Measurements from ENCODE around the gene TSPAN33.
A peak's percentile ranks its signal among the peaks of the same experiment; 100 is the strongest.

Gene TSPAN33

GRCh38 chr7:129134356-129134987, 10.0 kb upstream of the TSPAN33 start:
- no peak for DNase-seq

GRCh38 chr7:129136887-129137642, 7.4 kb upstream of the TSPAN33 start:
- DNase-seq = no peak

- DNase-seq = no peak
Observed at GRCh38 chr7:129143724-129144094, 798 bp upstream of the TSPAN33 start.

DNA sequence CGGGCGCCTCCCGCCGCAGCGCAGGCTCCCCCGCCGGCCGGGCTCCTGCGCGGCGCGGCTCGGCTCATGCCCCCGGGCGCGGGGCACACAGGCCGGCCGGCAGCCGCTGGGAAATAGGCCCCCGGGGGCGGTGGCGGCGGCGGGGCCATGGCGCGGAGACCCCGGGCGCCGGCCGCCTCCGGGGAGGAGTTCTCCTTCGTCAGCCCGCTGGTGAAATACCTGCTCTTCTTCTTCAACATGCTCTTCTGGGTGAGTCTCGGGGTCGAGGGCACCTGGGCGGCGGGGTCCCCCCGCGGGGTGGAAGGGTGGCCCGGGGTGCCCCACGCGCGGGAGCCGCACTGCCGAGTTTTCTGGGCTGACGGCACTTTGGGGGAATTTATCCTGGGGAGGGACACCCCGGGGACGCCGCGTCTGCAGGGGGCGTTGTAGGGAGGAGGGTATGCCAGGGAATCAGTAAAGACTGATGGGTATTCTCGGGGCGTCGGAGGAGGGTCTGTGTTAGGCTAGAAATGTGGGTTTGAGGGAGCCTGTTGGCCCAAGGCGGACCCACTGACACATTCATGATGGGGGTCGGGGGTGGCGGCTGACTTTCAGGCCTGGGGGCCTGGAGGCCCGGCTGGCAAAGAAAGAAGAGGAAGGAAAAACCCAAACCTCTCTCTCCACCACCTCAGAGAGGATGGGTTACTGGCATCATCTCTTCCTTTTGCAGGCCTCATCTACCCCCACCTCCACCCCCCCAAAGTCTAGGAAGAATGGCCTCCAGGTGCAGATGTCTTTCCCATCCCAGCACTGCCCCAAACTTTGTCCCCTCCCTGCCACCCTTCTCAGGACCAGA, 544 bp downstream of the TSPAN33 start:
- DNase-seq = peak in 2 of 51 donors; percentile 26 to 41

GRCh38 chr7:129146237-129146979, 1.9 kb downstream of the TSPAN33 start:
- no peak for DNase-seq

DNA sequence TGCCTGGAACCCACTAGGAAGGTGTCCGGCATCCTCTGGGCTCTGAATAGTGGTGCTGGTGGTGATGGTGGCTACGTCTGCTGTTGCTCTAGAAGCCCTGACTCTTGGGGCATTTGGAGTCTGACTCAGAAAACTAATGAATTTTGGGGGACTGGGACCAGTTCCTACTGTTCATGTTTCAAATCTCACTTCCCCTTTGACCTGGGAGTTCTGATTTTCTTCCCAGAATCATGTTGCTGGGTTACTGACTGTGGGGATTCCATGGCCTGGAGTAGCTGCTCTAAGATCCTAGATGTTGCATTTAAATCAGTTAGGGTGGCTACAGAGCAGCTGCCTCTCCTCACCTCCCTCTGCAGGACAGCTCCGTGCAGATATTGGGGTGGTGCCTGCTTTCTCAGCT, 3.2 kb downstream of the TSPAN33 start:
- DNase-seq = no peak

GRCh38 chr7:129149511-129149910, 5.0 kb downstream of the TSPAN33 start:
- DNase-seq = no peak

- no peak for DNase-seq
Observed at GRCh38 chr7:129150199-129150996, 5.9 kb downstream of the TSPAN33 start.

DNA sequence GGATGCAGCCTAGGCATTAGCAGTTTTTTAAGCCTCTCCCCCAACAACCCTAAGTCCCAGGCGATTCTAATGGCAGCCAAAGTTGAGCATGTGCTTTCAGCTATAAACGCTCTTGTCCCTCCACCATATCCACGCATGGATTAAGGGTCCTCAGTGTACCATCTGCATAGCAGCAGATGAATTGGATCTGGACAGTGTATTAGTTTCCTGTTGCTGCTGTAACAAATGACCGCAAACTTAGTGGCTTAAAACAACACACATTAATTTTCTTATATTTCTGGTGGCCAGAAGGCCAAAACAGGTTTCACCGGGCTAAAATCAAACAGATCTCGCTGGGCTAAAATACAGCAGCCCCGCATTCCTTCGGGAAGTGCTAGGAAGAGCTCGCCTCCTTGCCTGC, 13.1 kb downstream of the TSPAN33 start:
- no peak for DNase-seq

DNA sequence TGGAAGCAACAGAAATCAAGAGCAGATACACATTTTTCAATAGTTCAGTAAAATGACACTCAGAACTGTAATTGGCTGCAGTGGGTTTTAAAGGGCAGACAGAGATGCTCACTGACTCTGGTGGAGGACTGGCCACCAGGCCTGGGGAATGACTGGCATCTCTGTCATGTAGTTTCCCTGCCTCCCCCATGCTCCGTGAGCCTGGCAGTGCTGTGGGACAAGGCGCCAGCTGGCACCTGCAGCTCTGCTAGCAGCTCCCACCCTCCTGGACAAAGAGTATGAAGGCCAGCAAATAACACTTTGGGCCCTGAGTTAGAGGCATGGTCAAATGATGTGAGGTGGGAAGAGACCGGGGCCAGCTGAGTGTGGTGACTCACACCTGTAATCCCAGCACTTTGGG, 15.0 kb downstream of the TSPAN33 start:
- no peak for DNase-seq

DNA sequence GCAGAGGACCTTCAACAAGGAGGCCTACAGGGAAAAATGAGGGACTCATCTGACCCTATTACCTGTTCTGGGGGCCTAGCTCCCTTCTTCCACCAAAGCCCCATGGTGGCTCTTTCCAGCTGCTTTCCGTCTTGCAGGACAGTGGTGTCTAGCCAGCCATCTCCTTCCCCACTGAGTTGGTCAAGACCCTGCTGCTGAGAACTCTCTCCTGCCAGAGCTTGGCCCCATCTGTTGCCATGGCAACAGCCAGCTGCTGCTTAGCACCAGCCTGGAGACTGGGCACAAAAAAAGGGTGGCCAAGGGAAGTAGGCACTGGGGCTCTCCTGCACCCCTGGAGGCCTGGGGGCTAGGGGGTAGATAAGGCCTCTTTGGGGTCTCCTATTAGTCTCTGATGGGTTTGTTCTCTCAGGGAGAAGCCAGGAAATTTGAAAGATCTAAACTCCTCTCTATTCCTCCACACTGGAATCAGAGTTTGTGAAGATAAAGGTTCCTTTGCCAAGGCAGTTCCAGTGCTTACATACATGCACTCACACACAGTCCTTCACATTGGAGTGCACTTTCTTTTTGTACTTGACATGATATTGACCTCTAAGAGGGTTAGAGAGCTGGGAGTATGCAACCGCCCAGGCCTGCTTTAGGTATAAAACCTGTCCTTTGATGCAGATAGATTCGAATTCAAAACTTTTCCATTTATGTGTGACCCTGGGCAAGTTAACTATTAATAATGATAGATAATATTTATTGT, 15.8 kb downstream of the TSPAN33 start:
- peak in 21 of 51 donors; percentile 11 to 49 (median 28) for DNase-seq

DNA sequence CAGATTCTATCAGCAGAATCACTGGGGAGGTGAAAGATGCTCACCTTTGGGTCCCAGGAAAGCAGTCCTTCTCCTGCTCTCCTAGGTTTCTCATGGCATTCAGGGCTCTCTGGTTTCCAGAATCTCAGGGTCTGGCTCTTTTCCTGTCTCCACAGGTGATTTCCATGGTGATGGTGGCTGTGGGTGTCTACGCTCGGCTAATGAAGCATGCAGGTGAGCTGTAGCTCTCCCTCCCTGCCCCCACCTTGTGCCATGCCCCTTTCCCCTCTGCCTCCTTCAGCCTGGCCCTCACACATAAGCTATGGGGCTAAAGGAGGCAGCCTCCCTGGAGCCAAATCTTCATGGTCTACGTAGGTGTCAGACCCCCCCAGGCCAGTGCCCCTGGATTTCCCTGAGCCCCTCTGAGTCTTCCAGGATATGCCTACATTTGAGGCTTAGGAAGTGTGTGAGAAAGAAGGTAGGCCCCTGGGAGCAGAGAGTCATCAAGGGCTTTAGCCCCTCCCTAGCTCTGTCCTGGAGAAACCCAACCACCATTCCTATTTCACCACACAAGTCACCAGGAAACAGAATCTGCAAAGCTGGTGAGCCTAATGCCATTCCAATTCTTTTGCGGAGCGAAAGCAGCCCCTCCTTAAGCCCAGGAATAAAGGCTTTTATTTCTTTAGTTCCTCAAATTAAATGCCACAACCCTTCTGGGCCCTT, 17.2 kb downstream of the TSPAN33 start:
- DNase-seq = no peak

DNA sequence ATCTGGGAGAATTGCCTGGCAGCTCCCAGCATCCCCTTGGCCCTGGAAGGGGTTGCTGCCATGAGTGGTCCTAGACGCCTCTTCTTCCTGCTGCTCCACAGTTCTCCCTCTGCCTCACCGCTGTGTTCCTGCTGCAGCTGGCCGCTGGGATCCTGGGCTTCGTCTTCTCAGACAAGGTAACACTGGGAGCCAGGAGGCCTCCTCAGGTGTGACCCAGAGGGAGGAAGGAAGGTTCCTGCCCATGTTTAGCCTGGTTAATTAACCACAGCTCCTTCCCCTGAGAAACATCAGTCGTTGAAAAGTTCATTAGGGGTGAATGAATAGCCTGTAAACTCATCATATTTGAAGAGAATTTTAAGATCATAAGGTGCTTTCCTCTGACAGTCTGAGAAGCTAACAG, 18.2 kb downstream of the TSPAN33 start:
- DNase-seq = no peak

DNA sequence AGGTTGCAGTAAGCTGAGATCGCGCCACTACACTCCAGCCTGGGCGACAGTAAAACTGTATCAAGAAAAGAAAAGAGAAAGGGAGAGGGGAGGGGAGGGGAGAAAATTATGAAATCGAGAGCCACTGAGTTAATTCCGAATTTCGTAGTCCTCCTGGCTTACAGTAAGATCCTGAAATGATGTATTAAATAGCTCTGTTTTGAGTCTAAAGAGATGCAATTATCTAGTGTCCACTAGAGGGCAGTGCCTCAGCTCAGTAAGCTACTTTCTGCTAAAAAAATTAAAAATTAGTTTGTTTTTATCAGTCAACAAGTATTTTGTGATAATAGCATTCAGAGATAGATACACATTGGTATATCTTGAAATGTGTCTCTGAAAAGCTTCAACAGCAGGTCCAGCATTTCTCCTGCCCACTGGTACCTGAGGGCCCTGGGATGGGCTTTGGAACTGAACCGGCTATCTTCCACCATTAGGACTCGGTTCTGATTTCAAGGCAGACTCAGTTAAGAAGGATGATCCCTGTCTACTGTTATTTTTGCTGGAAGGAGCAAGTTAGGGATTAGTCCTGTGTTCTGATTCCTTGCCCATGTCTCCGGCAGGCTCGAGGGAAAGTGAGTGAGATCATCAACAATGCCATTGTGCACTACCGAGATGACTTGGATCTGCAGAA, 19.5 kb downstream of the TSPAN33 start:
- no peak for DNase-seq

GRCh38 chr7:129166745-129167144, 22.2 kb downstream of the TSPAN33 start:
- DNase-seq = no peak

GRCh38 chr7:129167817-129168216, 23.3 kb downstream of the TSPAN33 start:
- DNase-seq = no peak

DNA sequence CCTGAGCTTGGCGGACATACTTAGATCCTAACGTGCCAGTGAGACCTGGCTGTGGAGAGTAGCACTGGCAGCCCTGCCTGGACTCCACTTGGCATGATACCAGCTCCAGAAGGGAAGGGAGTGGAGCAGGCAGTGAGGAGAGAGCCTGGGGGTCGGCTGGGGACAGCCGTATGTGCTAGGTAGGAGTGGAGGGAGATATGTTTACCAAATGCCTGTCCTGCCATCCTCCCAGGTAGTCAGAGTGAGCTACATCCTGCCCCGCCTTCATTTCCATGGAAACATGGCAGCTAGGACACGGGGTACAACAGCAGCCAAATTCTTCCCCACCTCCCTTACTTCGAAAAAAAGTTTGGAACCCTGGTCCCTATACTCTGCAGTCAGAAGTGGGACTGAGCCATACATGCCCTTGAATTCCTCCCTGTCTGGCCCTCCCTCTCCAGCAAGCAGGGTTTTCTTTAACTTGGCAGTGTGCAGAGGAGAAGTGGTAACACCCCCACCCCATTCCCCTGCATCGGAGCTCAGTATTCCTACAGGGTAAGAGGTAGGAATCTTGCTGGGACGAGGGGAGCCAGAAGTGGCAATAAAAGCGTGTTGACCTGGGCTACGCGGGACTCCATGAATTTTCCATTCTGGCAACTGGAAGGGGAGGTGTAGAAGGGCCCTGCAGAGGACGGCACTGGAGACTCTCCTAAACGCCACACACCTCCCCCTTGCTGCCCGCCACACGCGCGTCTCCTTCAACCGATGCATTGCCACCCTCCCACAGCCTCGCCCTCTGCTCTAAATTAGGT, 23.9 kb downstream of the TSPAN33 start:
- DNase-seq = no peak

DNA sequence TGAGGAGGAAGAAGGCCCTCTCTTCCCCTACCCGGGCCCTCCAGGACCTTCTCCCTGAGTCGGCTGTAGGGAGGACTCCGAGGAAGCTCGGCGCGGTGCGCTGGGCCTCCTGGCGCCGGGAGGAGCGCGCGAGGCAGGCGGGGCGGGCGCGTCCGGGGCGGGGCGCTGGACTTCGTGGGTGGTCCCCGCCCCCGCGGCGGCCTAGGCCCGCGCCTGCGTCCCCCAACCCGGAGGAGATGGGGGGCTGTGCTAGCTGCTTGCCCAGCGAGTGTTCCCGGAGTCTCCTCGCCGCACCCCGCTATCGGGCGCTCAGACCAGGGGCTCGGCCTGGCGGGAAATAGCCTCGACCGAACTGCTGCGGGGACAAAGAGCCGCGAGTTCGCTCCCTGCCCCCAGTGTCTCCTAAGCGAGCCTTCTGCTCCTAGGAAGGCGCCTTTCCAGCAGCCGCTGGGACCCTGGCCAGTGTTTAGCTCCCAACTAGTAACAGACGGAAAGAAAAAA, 24.7 kb downstream of the TSPAN33 start:
- peak in 11 of 51 donors; percentile 21 to 59 (median 38) for DNase-seq
